Trophoblast cell (in vitro differentiated cells and primary cell): ENCODE results near the gene ZNF331.

Experiments used
- DNase-seq, 2 donors: peaks; one replicate each; pipeline ENCODE4 v3.0.0-alpha.2; 2016
- H2AFZ ChIP-seq: 2 replicates; pipeline ENCODE4 v1.6.1; 2013; ENCODE audit warnings: low read length, moderate library complexity, mild to moderate bottlenecking; ENCODE audit not compliant: insufficient read depth, poor library complexity
- H2AK5ac ChIP-seq: 2 replicates; pipeline ENCODE4 v1.6.1; 2013; ENCODE audit warnings: mild to moderate bottlenecking, low read length
- H2BK120ac ChIP-seq: 2 replicates; pipeline ENCODE4 v1.6.1; 2013; ENCODE audit warnings: low read length, mild to moderate bottlenecking, moderate library complexity; ENCODE audit not compliant: insufficient read depth, poor library complexity
- H2BK12ac ChIP-seq: 2 replicates; pipeline ENCODE4 v1.6.1; 2013; ENCODE audit warnings: mild to moderate bottlenecking, low read length, moderate library complexity
- H2BK5ac ChIP-seq: 2 replicates; pipeline ENCODE4 v1.6.1; 2013; ENCODE audit warnings: low read length, low read depth, moderate library complexity, mild to moderate bottlenecking; ENCODE audit not compliant: poor library complexity
- H3K14ac ChIP-seq: 2 replicates; pipeline ENCODE4 v1.6.1; 2013; ENCODE audit warnings: mild to moderate bottlenecking, low read length
- H3K18ac ChIP-seq: 2 replicates; pipeline ENCODE4 v1.6.1; 2013; ENCODE audit warnings: mild to moderate bottlenecking, low read length
- H3K23ac ChIP-seq: 2 replicates; pipeline ENCODE4 v1.6.1; 2013; ENCODE audit warnings: low read length
- H3K27ac ChIP-seq: 2 replicates; pipeline ENCODE4 v1.5.1; 2013; ENCODE audit warnings: low read depth, mild to moderate bottlenecking, inconsistent platforms, low read length, moderate library complexity
- H3K27me3 ChIP-seq: 2 replicates; pipeline ENCODE4 v1.6.1; 2013; ENCODE audit warnings: inconsistent platforms, mild to moderate bottlenecking, low read length, moderate library complexity; ENCODE audit not compliant: insufficient read depth
- H3K36me3 ChIP-seq, 2 experiments: 1 replicate in 1 of 2; 2 replicates in 1 of 2; pipeline ENCODE4 v1.6.1; 2013; ENCODE audit warnings: low read length in 2 of 2, mild to moderate bottlenecking in 2 of 2, moderate library complexity in 1 of 2; ENCODE audit not compliant: insufficient read depth in 2 of 2, control insufficient read depth in 1 of 2
- H3K4ac ChIP-seq: 2 replicates; pipeline ENCODE4 v1.6.1; 2013; ENCODE audit warnings: low read depth, mild to moderate bottlenecking, low read length, moderate library complexity
- H3K4me1 ChIP-seq, 2 experiments: 1 replicate in 1 of 2; 2 replicates in 1 of 2; pipeline ENCODE4 v1.6.1; 2013; ENCODE audit warnings: low read length in 2 of 2, mild to moderate bottlenecking in 2 of 2, moderate library complexity in 1 of 2; ENCODE audit not compliant: insufficient read depth in 2 of 2, control insufficient read depth in 1 of 2
- H3K4me2 ChIP-seq: 2 replicates; pipeline ENCODE4 v1.6.1; 2013; ENCODE audit warnings: inconsistent platforms, mild to moderate bottlenecking, low read length, moderate library complexity
- H3K4me3 ChIP-seq: 2 replicates; pipeline ENCODE4 v1.5.1; 2013; ENCODE audit warnings: mild to moderate bottlenecking, low read depth, low read length, inconsistent platforms
- H3K79me1 ChIP-seq: one replicate; pipeline ENCODE4 v1.6.1; 2013; ENCODE audit warnings: low read length
- H3K79me2 ChIP-seq: 2 replicates; pipeline ENCODE4 v1.6.1; 2013; ENCODE audit warnings: low read length, mild to moderate bottlenecking; ENCODE audit not compliant: control insufficient read depth, insufficient read depth, poor library complexity
- H3K9ac ChIP-seq: 2 replicates; pipeline ENCODE4 v1.6.1; 2013; ENCODE audit warnings: mild to moderate bottlenecking, low read length
- H3K9me3 ChIP-seq: 2 replicates; pipeline ENCODE4 v1.6.1; 2013; ENCODE audit warnings: low read depth, mild to moderate bottlenecking, control low read depth, inconsistent platforms, low read length; ENCODE audit not compliant: insufficient read depth
- H4K12ac ChIP-seq: 2 replicates; pipeline ENCODE4 v1.6.1; 2013; ENCODE audit warnings: low read depth, mild to moderate bottlenecking, low read length, moderate library complexity
- H4K8ac ChIP-seq: 2 replicates; pipeline ENCODE4 v1.6.1; 2013; ENCODE audit warnings: low read depth, mild to moderate bottlenecking, low read length, moderate library complexity
- H4K91ac ChIP-seq: one replicate; pipeline ENCODE4 v1.6.1; 2013; ENCODE audit warnings: low read depth, mild to moderate bottlenecking, low read length, moderate library complexity
- WGBS: extraction: QIAGEN DNeasy Blood & Tissue Kit; methylation state at CpG from one replicate; pipeline ENCODE4 v1.1.7; 2013; ENCODE audit warnings: missing lambda C conversion rate; ENCODE audit not compliant: insufficient read length, insufficient coverage; ENCODE audit errors: extremely low coverage; 5-methylcytosine and 5-hydroxymethylcytosine counted together

Gene ZNF331

DNA sequence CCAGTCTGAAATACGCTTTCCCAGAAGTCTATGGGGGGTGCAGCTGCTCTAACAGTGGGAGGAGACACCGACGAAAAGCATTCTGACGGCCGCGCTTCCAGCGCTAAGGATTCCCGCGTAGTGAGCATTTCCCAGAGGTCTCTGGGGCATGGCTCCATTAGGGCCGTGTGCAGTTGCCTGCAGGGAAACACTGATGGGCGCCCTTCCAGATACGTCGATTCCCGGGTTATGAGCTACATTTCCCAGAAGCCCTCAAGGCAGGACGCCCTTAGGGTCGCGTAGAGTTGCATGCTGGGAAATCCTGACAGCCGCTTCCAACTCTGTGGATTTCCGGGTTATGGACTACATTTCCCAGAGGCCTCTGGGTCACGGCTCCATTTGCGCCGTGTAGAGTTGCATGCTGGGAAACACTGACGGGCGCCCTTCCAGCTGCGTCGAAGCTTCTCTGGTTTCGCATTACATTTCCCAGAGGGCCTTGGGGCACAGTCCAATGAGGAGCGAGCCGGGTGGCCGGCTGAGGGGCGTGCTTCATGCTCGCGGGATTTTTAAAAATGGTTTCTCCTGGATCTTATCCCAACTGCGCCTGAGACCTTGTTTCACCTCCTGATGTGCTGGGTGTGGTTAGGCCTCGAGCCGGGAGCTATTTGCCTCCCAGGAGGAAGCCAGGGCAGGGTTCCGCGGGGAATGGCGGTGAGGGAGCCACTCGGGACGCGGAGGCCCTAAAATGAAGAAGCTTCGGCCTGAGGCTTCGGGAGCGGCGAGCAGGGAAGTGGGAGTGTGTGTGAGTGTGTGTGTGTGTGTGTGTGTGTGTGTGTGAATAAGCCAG is 17.2 kb upstream of the ZNF331 start:
- Histone ChIP-seq H2AK5ac (peak overlapping the region; percentile 59), H3K9ac (peak overlapping the region; percentile 73), H3K14ac (peak overlapping the region; percentile 18), H4K91ac (peak overlapping the region; percentile 76), H2BK12ac (no peak overlapping the region), H3K36me3 (no peaks in the 10 kb centered on the region), H4K8ac (peak overlapping the region; percentile 93), H3K23ac (no peak overlapping the region), H3K4me3 (peak overlapping the region; percentile 92), H3K79me1 (peaks cover 4% of the 10 kb centered on the region), H2BK5ac (peak overlapping the region; percentile 38), H3K27ac (peak overlapping the region; percentile 73), H3K4ac (peak overlapping the region; percentile 58), H3K18ac (peak overlapping the region; percentile 34), H3K4me2 (peak overlapping the region; percentile 82), H3K27me3 (no peaks in the 10 kb centered on the region), H4K12ac (peak overlapping the region; percentile 87), H3K79me2 (peaks cover 4% of the 10 kb centered on the region), H2AFZ (peak overlapping the region; percentile 80), H3K4me1 (peaks cover 4 to 9% of the 10 kb centered on the region in 2 experiments), H3K9me3 (no peaks in the 10 kb centered on the region), H2BK120ac (peak overlapping the region; percentile 75)
- peak; percentile 99 for DNase-seq
- WGBS, result no CpG with 5 or more reads among the region's 46 CpGs

DNA sequence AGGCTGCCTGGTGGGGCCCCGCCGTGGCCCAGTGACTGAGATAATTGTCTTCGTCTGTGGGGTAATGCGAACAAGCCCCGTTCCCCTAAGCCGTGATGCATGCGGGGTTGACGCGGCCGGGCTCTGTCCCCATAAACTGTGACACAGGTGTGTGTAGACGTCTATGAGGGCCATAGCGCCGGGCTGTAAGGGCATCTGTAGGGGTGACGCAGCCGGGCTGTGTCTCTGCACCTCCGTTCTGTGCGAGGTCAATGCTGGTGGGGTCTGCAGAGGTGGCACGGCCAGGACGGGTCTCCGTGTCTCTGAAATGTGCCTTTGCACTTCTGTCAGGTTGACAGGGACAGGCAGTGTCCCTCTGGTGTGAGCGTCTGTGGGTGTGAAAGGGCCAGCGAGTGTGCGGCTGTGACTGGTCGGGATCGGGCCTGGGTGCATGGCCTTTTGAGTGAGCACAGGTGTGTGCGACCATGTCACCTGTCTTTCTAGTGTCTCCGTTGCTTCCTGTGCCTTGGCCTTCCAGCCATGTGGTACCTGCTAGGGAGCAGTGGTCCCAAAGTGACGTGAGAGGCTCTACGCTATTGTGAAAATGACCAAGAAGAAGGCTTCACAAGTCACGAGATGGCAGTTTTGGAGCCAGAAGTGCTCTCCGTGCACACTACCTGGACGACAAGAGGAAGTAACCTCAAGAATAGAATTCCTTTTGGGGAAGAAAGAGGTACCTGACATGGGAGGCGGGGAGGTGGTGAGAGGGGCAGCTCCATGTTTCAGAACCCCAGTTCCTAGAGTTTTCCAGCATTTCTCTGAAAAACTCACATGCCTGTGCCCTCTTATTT is 16.4 kb upstream of the ZNF331 start:
- WGBS, result no CpG with 5 or more reads among the region's 33 CpGs

DNA sequence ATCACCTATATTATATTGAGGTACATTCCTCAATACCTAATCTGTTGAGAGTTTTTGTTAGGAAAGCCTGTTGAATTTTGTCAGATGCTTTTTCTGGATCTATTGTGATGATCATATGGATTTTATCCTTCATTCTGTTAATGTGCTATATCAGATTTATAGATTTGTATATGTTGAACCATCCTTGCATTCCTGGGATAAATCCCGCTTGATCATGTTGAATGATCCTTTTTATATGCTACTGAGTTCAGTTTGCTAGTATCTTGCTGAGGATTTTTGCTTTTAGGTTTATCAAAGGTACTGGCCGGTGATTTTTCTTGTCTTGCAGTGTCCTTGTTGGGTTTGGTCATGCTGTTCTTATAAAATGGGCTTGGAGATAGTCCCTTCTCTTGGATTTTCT is 12.0 kb upstream of the ZNF331 start:
- Histone ChIP-seq H2AK5ac (no peak overlapping the region), H4K12ac (no peak overlapping the region), H3K36me3 (peaks cover 9 to 10% of the 10 kb centered on the region in 2 experiments), H3K4me2 (no peak overlapping the region), H3K18ac (no peak overlapping the region), H2BK120ac (no peak overlapping the region), H3K79me2 (peaks cover 4% of the 10 kb centered on the region), H3K27ac (no peak overlapping the region), H4K8ac (no peak overlapping the region), H3K4me3 (no peak overlapping the region), H2BK5ac (no peak overlapping the region), H3K27me3 (no peaks in the 10 kb centered on the region), H3K14ac (no peak overlapping the region), H3K4ac (no peak overlapping the region), H3K4me1 (peaks cover 0 to 6% of the 10 kb centered on the region in 2 experiments), H3K9ac (no peak overlapping the region), H3K23ac (no peak overlapping the region), H3K9me3 (no peaks in the 10 kb centered on the region), H3K79me1 (no peaks in the 10 kb centered on the region), H4K91ac (no peak overlapping the region), H2BK12ac (no peak overlapping the region), H2AFZ (no peak overlapping the region)
- no CpG with 5 or more reads among the region's 2 CpGs for WGBS
- no peak for DNase-seq

More for the DNA sequence above, 16.4 kb upstream of the ZNF331 start:
- Histone ChIP-seq H3K27ac (no peak overlapping the region), H2BK120ac (no peak overlapping the region), H2BK5ac (no peak overlapping the region), H2AK5ac (no peak overlapping the region), H3K36me3 (no peaks in the 10 kb centered on the region), H3K27me3 (no peaks in the 10 kb centered on the region), H3K79me1 (peaks cover 4% of the 10 kb centered on the region), H3K9me3 (no peaks in the 10 kb centered on the region), H3K4me2 (peak overlapping the region; percentile 82), H3K23ac (no peak overlapping the region), H4K12ac (no peak overlapping the region), H3K14ac (peak overlapping the region; percentile 12), H4K91ac (peak overlapping the region; percentile 3), H2BK12ac (no peak overlapping the region), H3K4me3 (peak overlapping the region; percentile 92), H3K79me2 (peaks cover 4% of the 10 kb centered on the region), H2AFZ (peak overlapping the region; percentile 80), H3K9ac (peak overlapping the region; percentile 3), H3K4me1 (peaks cover 4 to 9% of the 10 kb centered on the region in 2 experiments), H3K18ac (peak overlapping the region; percentile 2), H3K4ac (peak overlapping the region; percentile 0), H4K8ac (peak overlapping the region; percentile 58)
- no peak for DNase-seq

DNA sequence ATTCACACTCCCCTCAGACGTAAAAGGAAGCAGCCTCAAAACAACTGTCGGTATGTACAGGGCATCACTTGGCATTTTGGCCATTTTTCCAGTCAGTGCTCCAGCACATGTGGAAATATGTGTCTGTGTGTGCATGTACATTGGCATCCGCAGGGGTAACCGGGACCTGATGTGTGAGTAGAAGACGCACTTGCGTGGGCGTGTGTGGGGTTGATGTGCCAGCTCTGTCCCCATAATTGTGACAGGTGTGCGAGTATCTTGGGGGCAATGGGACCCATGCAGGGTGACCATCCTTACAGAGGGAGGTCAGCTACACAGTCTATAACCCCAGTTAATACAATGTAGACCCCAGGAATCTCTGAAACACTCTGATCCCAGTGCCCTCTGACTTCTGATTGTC is 7.3 kb upstream of the ZNF331 start:
- Histone ChIP-seq H4K8ac (no peak overlapping the region), H2BK120ac (no peak overlapping the region), H3K27me3 (no peaks in the 10 kb centered on the region), H3K36me3 (peaks cover 9 to 10% of the 10 kb centered on the region in 2 experiments), H2AK5ac (no peak overlapping the region), H2BK12ac (no peak overlapping the region), H2BK5ac (no peak overlapping the region), H3K9me3 (no peaks in the 10 kb centered on the region), H3K23ac (no peak overlapping the region), H3K14ac (no peak overlapping the region), H3K18ac (no peak overlapping the region), H3K79me1 (no peaks in the 10 kb centered on the region), H3K4ac (no peak overlapping the region), H2AFZ (no peak overlapping the region), H3K79me2 (no peaks in the 10 kb centered on the region), H4K12ac (no peak overlapping the region), H3K27ac (no peak overlapping the region), H4K91ac (no peak overlapping the region), H3K4me1 (no peaks in the 10 kb centered on the region), H3K4me3 (peak overlapping the region; percentile 6), H3K4me2 (no peak overlapping the region), H3K9ac (peak overlapping the region; percentile 62)
- no CpG with 5 or more reads among the region's 8 CpGs for WGBS
- DNase-seq, result no peak
